BLaER1 (cell line): Measurements from ENCODE around the gene FAM89B.

ENCODE experiments used
- H3K27ac ChIP-seq: shearing (Covaris generic); formaldehyde crosslinking; 2 replicates; pipeline ENCODE4 v1.8.1; 2022
- H3K27me3 ChIP-seq: shearing (Covaris generic); formaldehyde crosslinking; 2 replicates; pipeline ENCODE4 v1.8.1; 2022
- H3K36me3 ChIP-seq: shearing (Covaris generic); formaldehyde crosslinking; 2 replicates; pipeline ENCODE4 v1.8.1; 2022
- H3K4me1 ChIP-seq: shearing (Covaris generic); formaldehyde crosslinking; 2 replicates; pipeline ENCODE4 v1.8.1; 2022
- H3K4me2 ChIP-seq: shearing (Covaris generic); formaldehyde crosslinking; 2 replicates; pipeline ENCODE4 v1.8.1; 2022
- H3K4me3 ChIP-seq: shearing (Covaris generic); formaldehyde crosslinking; 2 replicates; pipeline ENCODE4 v1.8.1; 2022
- H3K9ac ChIP-seq: shearing (Covaris generic); formaldehyde crosslinking; 2 replicates; pipeline ENCODE4 v1.8.1; 2022
- H3K9me3 ChIP-seq: shearing (Covaris generic); formaldehyde crosslinking; 2 replicates; pipeline ENCODE4 v1.8.1; 2022
- H4K20me1 ChIP-seq: shearing (Covaris generic); formaldehyde crosslinking; 2 replicates; pipeline ENCODE4 v1.8.1; 2022
- Cebpa-rat ChIP-seq: shearing (Covaris generic); IDR thresholded peaks from 2 replicates; pipeline ENCODE4 v1.8.1; 2022

The FAM89B gene

GRCh38 chr11:65622011-65622410 lies 49.7 kb downstream of the FAM89B start:
- no peak for TF ChIP-seq Cebpa-rat
- H3K4me3 ChIP-seq: no peak overlapping the region
- peaks cover 54% of the 10 kb centered on the region for H3K4me1 ChIP-seq
- no peaks in the 10 kb centered on the region for H3K9me3 ChIP-seq
- no peaks in the 10 kb centered on the region for H3K27me3 ChIP-seq
- H3K36me3 ChIP-seq: peaks cover 96% of the 10 kb centered on the region
- H3K4me2 ChIP-seq: no peak overlapping the region
- H3K9ac ChIP-seq: no peak overlapping the region
- no peak overlapping the region for H3K27ac ChIP-seq
- peaks cover 51% of the 10 kb centered on the region for H4K20me1 ChIP-seq

- H4K20me1 ChIP-seq: peaks cover 39% of the 10 kb centered on the region
- TF ChIP-seq Cebpa-rat: no peak
Observed at GRCh38 chr11:65623177-65623576, 50.8 kb downstream of the FAM89B start.

More at GRCh38 chr11:65623177-65623576, 50.8 kb downstream of the FAM89B start:
- Histone ChIP-seq H3K9me3 (no peaks in the 10 kb centered on the region), H3K27me3 (no peaks in the 10 kb centered on the region), H3K4me1 (peaks cover 43% of the 10 kb centered on the region), H3K27ac (no peak overlapping the region), H3K36me3 (peaks cover 96% of the 10 kb centered on the region), H3K4me2 (no peak overlapping the region), H3K9ac (no peak overlapping the region), H3K4me3 (no peak overlapping the region)
